ENCODE data around the gene MICAL2.

MICAL2 gene

DNA sequence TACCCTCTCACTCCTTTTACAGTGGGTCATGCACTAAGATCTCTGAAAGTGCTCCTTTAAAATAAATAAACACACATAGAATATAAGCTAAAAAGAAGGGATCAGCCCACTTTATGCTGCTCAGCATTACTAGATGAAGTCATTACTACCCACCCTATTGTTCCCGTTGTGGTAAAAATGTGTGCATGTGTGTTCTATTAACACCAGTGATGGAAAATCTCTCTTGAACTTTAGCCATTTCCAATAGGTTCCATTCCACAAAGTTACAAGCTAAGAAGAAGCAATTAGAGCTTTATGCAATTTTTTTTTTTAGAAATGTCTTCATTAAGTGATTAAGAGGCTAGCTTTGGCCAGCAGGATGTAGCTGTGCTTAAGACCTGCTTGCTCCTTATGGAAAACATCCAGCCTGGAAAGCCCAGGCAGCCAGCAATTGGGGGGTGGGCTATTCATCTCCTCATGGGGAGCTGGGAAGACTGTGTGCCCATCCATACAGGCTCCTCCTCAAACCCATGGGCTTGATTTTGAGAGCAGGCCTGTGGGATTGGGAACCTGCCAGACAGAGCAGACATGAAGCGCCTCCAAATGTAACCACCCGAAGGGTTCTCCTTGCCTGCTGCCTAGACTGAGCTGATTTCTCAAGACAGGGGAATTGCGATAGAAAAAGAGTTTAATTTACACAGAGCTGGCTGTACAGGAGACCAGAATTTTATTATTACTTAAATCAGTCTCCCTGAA, 174.1 kb downstream of the MICAL2 start:
- no peak for DNase-seq (ENCODE audit: low read depth, low spot score)

GRCh38 chr11:12285106-12285505, 174.7 kb downstream of the MICAL2 start:
- no peak for DNase-seq (ENCODE audit: low read depth, low spot score)

- no peak for DNase-seq (ENCODE audit: low read depth, low spot score)
These were observed 175.4 kb downstream of the MICAL2 start for GRCh38 chr11:12285811-12286222.

GRCh38 chr11:12286606-12287005, 176.2 kb downstream of the MICAL2 start:
- DNase-seq (ENCODE audit: low read depth, low spot score), result no peak

DNA sequence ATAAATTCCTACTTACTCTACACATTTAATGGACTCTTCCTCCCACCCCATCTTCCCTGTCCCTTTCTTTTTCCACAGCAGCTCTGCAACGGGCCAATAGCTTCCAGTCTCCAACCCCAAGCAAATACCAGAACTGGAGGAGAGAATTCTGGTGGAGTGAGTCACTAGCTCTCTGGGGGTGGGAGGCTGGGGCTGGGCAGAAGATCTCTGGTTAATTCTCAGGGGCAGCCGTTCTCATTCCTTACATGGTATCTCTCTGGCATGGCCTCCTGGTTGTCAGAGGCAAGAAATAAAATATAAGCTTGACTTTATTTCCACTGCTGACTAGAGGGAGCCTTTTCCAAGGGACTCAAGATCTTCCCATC, 176.6 kb downstream of the MICAL2 start:
- peak; percentile 68 for DNase-seq (ENCODE audit: low read depth, low spot score)

- peak; percentile 79 for DNase-seq (ENCODE audit: low read depth, low spot score)
These were observed 177.2 kb downstream of the MICAL2 start for GRCh38 chr11:12287374-12288211.

DNA sequence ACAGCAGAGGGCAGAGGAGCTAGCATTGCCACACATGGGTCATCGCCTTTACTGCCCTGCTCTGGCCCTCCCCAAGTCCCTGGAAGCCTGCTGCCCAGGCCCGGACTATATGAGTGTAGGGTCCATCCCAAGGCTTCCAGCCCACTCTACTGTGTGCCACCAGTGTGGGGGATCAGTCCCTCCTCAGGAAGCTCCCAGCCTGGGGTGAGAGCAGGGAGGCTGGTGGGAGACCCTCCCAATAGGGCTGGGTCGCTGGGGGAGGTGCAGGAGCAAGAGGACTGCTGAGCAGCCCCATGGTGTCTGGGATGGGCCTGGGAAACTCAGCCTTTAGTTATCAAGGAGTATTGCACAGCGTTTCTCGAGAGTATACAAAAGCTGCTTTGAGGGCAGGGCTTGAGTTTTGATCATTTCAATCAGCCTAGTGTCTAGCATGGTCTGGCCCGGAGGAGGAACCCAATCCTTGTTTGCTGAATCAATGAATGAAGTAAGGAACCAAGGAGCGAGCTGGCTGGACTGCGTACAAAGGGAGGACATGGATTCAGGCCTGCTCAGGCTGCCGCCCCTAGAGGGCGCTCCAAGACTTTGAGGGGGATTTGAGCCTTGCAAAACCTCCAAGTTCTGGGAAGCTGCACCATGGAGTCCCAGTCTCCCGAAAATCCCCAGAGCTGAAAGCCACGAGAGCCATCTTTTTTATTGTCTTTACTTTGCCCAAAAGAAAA, 178.0 kb downstream of the MICAL2 start:
- DNase-seq (ENCODE audit: low read depth, low spot score), result peak; percentile 77

- no peak for DNase-seq (ENCODE audit: low read depth, low spot score)
These were observed 178.7 kb downstream of the MICAL2 start for GRCh38 chr11:12288931-12289666.

GRCh38 chr11:12289667-12290476, 179.5 kb downstream of the MICAL2 start:
- DNase-seq (ENCODE audit: low read depth, low spot score), result no peak

- DNase-seq (ENCODE audit: low read depth, low spot score), result no peak
These were observed 180.1 kb downstream of the MICAL2 start for GRCh38 chr11:12290477-12290922.

DNA sequence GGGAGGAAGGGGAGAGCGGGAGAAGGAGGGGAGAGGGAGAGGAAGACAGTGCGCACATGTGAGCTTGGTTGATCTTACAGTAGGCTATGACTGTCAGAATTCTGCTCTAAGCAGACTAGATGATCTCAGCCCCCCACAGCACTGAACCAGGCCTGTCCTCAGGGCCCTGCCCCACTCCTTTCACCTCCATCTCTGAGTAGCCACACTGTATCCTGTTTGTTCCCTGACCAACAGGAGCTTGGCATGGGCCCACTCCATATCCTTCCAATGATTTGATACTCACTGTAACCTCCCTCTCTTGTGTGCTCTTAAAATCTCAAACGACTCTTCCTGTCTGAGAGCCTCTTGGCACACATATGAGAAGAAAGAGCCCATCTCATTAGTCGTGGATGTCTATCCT, 180.9 kb downstream of the MICAL2 start:
- DNase-seq (ENCODE audit: low read depth, low spot score), result no peak

GRCh38 chr11:12291766-12292165, 181.4 kb downstream of the MICAL2 start:
- DNase-seq (ENCODE audit: low read depth, low spot score), result no peak

GRCh38 chr11:12292766-12293165, 182.4 kb downstream of the MICAL2 start:
- DNase-seq (ENCODE audit: low read depth, low spot score), result no peak

DNA sequence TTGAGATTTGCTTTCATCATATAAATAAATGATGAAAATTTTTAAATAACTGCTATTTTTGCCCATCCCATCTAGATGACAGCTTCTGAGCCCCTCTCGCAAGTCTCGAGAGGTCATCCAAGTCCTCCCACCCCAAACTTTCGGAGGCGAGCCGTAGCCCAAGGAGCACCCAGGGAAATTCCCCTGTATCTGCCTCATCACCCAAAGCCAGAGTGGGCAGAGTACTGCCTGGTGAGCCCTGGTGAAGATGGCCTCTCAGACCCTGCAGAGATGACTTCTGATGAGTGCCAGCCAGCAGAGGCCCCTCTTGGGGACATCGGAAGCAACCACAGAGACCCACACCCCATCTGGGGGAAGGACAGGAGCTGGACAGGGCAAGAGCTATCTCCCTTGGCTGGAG, 183.1 kb downstream of the MICAL2 start:
- DNase-seq (ENCODE audit: low read depth, low spot score), result no peak

DNA sequence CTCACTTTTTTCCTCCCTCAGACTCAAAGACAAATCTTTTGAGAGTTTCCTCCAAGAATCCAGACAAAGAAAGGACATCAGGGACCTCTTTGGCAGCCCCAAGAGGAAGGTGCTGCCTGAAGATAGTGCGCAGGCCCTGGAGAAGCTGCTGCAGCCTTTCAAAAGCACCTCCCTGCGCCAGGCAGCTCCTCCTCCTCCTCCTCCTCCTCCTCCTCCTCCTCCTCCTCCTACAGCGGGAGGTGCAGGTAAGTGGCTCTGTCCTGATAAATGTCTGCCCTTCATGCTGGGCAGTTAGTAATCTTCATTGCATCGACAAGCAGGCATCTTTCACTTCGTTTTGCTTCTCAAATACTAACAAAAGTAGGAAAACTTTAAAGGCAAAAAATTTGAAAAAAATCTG, 184.2 kb downstream of the MICAL2 start:
- no peak for DNase-seq (ENCODE audit: low read depth, low spot score)

- DNase-seq (ENCODE audit: low read depth, low spot score), result no peak
These were observed 185.6 kb downstream of the MICAL2 start for GRCh38 chr11:12295943-12296342.

DNA sequence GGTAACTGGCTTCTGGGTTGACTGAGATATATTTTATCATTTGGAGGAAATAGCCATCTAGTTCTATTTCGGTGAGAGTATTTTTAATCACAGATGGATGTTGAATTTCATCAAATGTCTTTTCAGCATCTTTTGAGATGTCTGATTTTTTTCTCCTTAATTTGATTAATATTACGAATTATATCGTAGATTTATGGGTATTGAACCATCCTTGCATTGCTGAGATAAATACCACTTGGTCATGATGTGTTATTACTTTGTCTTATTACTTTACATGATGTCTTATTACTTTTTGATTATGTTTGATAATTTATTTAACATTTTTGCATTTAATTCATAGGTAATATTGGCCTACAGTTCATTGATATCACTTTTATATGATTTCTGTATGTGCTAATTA, 188.2 kb downstream of the MICAL2 start:
- DNase-seq (ENCODE audit: low read depth, low spot score), result no peak

- DNase-seq (ENCODE audit: low read depth, low spot score), result no peak
These were observed 191.0 kb downstream of the MICAL2 start for GRCh38 chr11:12301379-12301778.

DNA sequence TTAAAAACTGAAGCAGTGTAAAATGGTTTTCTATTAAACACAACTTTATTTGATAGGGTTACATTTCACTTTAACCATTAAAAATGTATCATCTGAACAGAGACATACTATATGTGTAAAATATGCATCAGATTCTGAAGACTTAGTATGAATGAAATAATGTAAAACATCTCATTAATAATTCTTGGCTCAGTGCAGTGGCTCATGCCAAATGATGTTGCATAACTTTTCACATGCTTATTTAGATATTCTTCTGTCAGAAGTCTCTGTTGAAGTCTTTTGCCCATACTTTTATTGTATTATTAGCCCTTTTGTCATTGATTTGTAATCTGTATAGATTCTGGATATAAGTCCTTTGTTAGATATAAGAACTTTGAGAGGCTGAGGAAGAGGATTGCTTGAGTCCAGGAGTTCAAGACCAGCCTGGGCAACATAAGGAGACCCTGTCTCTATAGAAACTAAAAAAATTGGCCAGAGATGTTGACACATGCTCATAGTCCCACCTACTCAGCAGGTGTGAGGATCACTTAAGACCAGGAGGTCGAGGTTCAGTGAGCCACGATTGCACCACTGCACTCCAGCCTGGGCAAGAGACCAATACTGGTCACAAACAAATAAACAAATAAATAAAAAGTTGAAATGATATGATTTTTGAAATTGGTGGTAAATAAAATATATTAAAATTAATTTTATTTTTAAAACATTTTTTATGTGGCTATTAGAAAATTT, 193.2 kb downstream of the MICAL2 start:
- no peak for DNase-seq (ENCODE audit: low read depth, low spot score)

GRCh38 chr11:12306830-12307229, 196.4 kb downstream of the MICAL2 start:
- DNase-seq (ENCODE audit: low read depth, low spot score), result no peak
